Keratinocyte (primary cell): ENCODE data around the gene DUSP16. TPM values are rescaled to one million over a fixed set of nuclear protein-coding genes. Genes with fewer than 3 reads are reported as not detected.
A peak's percentile ranks its signal among the peaks of the same experiment; 100 is the strongest.
"Not testable (repeated sequence)": the region's sequence is repeated elsewhere in the genome, so short reads cannot be mapped to it uniquely, and the experiment has no call there.

Experiments used
- DNase-seq: peaks from one replicate; pipeline ENCODE4 v3.0.0-alpha.2; 2011; ENCODE audit warnings: low read depth, missing footprints, low spot score
- FAIRE-seq: peaks from 2 replicates; lab custom pipeline; 2011; peaks lifted over from hg19 to GRCh38; lab: Jason Lieb, UNC
- H2AFZ ChIP-seq: 2 replicates; pipeline ENCODE4 v1.6.0; 2012; ENCODE audit warnings: low read length, control low read depth, inconsistent platforms; ENCODE audit not compliant: control insufficient read depth
- H3K27ac ChIP-seq: 2 replicates; pipeline ENCODE4 v1.5.1; 2011; ENCODE audit warnings: low read length; ENCODE audit not compliant: control insufficient read depth, insufficient read depth
- H3K27me3 ChIP-seq: 3 replicates; pipeline ENCODE4 v1.6.0; 2011; ENCODE audit warnings: low read length; ENCODE audit not compliant: control insufficient read depth, insufficient read depth; ENCODE audit errors: extremely low read depth
- H3K36me3 ChIP-seq, 2 experiments: 2 replicates in 1 of 2; 3 replicates in 1 of 2; pipeline ENCODE4 v1.5.1; 2011; ENCODE audit warnings: low read length in 2 of 2, mild to moderate bottlenecking in 1 of 2; ENCODE audit not compliant: control insufficient read depth in 2 of 2, insufficient read depth in 2 of 2; ENCODE audit errors: extremely low read depth in 1 of 2
- H3K4me1 ChIP-seq: 3 replicates; pipeline ENCODE4 v1.5.1; 2011; ENCODE audit warnings: low read length; ENCODE audit not compliant: control insufficient read depth, insufficient read depth; ENCODE audit errors: extremely low read depth
- H3K4me2 ChIP-seq: 3 replicates; pipeline ENCODE4 v1.6.0; 2011; ENCODE audit warnings: low read depth, low read length; ENCODE audit not compliant: control insufficient read depth, insufficient read depth; ENCODE audit errors: extremely low read depth
- H3K4me3 ChIP-seq, 3 experiments: fragments of 200-600 bp in 1 of 3; sonication (generic) in 1 of 3; 2 replicates in 2 of 3; 3 replicates in 1 of 3; pipeline ENCODE4 v1.5.1; 2011 to 2016; ENCODE audit warnings: low read length in 3 of 3, mild to moderate bottlenecking in 3 of 3, control low read depth in 2 of 3, inconsistent platforms in 1 of 3, low read depth in 1 of 3, mixed read lengths in 1 of 3, mixed run types in 1 of 3, moderate library complexity in 1 of 3; ENCODE audit not compliant: control insufficient read depth in 2 of 3, insufficient read depth in 2 of 3; ENCODE audit errors: extremely low read depth in 1 of 3
- H3K79me2 ChIP-seq: 2 replicates; pipeline ENCODE4 v1.6.0; 2012; ENCODE audit warnings: low read length; ENCODE audit not compliant: control insufficient read depth, insufficient read depth
- H3K9ac ChIP-seq: 3 replicates; pipeline ENCODE4 v1.6.0; 2011; ENCODE audit warnings: low read length; ENCODE audit not compliant: control insufficient read depth, insufficient read depth; ENCODE audit errors: extremely low read depth
- H3K9me1 ChIP-seq: 3 replicates; pipeline ENCODE4 v1.6.0; 2011; ENCODE audit warnings: low read length; ENCODE audit not compliant: control insufficient read depth, insufficient read depth; ENCODE audit errors: extremely low read depth
- H3K9me3 ChIP-seq: 2 replicates; pipeline ENCODE4 v1.5.1; 2012; ENCODE audit warnings: low read depth, low read length; ENCODE audit not compliant: control insufficient read depth
- H4K20me1 ChIP-seq: 3 replicates; pipeline ENCODE4 v1.6.0; 2011; ENCODE audit warnings: low read length; ENCODE audit not compliant: control insufficient read depth, insufficient read depth; ENCODE audit errors: extremely low read depth
- CTCF ChIP-seq, 3 experiments: IDR thresholded peaks in 1 of 3; conservative IDR thresholded peaks in 1 of 3; optimal IDR thresholded peaks in 1 of 3; 2 replicates in 2 of 3; 3 replicates in 1 of 3; pipeline versions ENCODE3 to v1.5.1; 2011; ENCODE audit warnings: low read length in 3 of 3, mild to moderate bottlenecking in 3 of 3, moderate library complexity in 2 of 3, control low read depth in 1 of 3, inconsistent platforms in 1 of 3; ENCODE audit not compliant: insufficient read depth in 2 of 3; ENCODE audit errors: extremely low read depth in 1 of 3
- EZH2 ChIP-seq: IDR thresholded peaks from one replicate; pipeline ENCODE4 v1.6.1; 2012; ENCODE audit warnings: inconsistent platforms, mild to moderate bottlenecking, low read length, moderate library complexity
- dilution Hi-C: fragments of 300-500 bp; cut with MboI; formaldehyde crosslinking; loops from one replicate; pipeline ENCODE4 v1.7.0; 2020; ENCODE audit warnings: low sequenced_read_pairs; ENCODE audit not compliant: extremely low pct_ligation_motif_present
- polyA plus RNA-seq, 5 experiments: library from polyadenylated mRNA; depleted of rRNA in 3 of 5; stranded (reverse) in 3 of 5; stranded (forward) in 1 of 5; unstranded in 1 of 5; fragments of >200 nt; gene quantifications; 1 replicate in 1 of 5; 2 replicates in 3 of 5; 3 replicates in 1 of 5; pipeline versions ENCODE4 v1.2.1 to v1.2.3, GENCODE V29; 2011 to 2012; ENCODE audit warnings: missing spikeins in 2 of 5, low read depth in 1 of 5, low replicate concordance in 1 of 5

The DUSP16 gene
- polyA plus RNA-seq, 1 donor (not counting 4 experiments of a cell fraction or from before 2014, with no cell fraction given): 9.3 TPM

GRCh38 chr12:12577786-12578185 is 15.1 kb upstream of the DUSP16 start:
- FAIRE-seq: peak; percentile 26
- Histone ChIP-seq H3K36me3 (no peaks in the 10 kb centered on the region), H4K20me1 (no peaks in the 10 kb centered on the region), H3K79me2 (no peaks in the 10 kb centered on the region), H3K9ac (no peak overlapping the region), H2AFZ (no peak overlapping the region), H3K9me3 (no peaks in the 10 kb centered on the region), H3K27me3 (no peaks in the 10 kb centered on the region), H3K4me2 (no peak overlapping the region), H3K9me1 (no peaks in the 10 kb centered on the region), H3K4me1 (peaks cover 3% of the 10 kb centered on the region), H3K4me3 (no peak overlapping the region), H3K27ac (no peak overlapping the region)
- dilution Hi-C loops: no loop called here
- DNase-seq: no peak
- no peak for TF ChIP-seq CTCF (optimal IDR thresholded peaks at IDR 0.05 in 1 of 3, IDR thresholded peaks at IDR 0.05 in 1 of 3, conservative IDR thresholded peaks at IDR 0.05 in 1 of 3; ENCODE audit: extremely low read depth in 1 of 3, insufficient read depth in 2 of 3, low read length in 3 of 3)

- dilution Hi-C loops: no loop called here
Observed at GRCh38 chr12:12572659-12573058, 10.0 kb upstream of the DUSP16 start.

GRCh38 chr12:12565971-12566370 is 3.3 kb upstream of the DUSP16 start:
- H3K36me3 ChIP-seq, H3K9me1 ChIP-seq, DNase-seq, H3K4me3 ChIP-seq, H3K9me3 ChIP-seq, H3K27ac ChIP-seq, H4K20me1 ChIP-seq, H3K4me1 ChIP-seq, dilution Hi-C loops, H3K9ac ChIP-seq, H3K27me3 ChIP-seq, FAIRE-seq, H3K4me2 ChIP-seq, H2AFZ ChIP-seq, H3K79me2 ChIP-seq: not testable (repeated sequence)

More at GRCh38 chr12:12572659-12573058, 10.0 kb upstream of the DUSP16 start:
- DNase-seq (no peak), FAIRE-seq (no peak)
- Histone ChIP-seq H2AFZ (no peak overlapping the region), H4K20me1 (no peaks in the 10 kb centered on the region), H3K79me2 (no peaks in the 10 kb centered on the region), H3K4me1 (peaks cover 1% of the 10 kb centered on the region), H3K9ac (no peak overlapping the region), H3K36me3 (no peaks in the 10 kb centered on the region), H3K9me1 (no peaks in the 10 kb centered on the region), H3K4me2 (no peak overlapping the region), H3K4me3 (no peak overlapping the region), H3K27ac (no peak overlapping the region), H3K9me3 (no peaks in the 10 kb centered on the region), H3K27me3 (no peaks in the 10 kb centered on the region)
- TF ChIP-seq EZH2: no peak
- TF ChIP-seq CTCF (optimal IDR thresholded peaks at IDR 0.05 in 1 of 3, IDR thresholded peaks at IDR 0.05 in 1 of 3, conservative IDR thresholded peaks at IDR 0.05 in 1 of 3; ENCODE audit: extremely low read depth in 1 of 3, insufficient read depth in 2 of 3, low read length in 3 of 3): no peak
